Breast epithelium (tissue), 3 donors: ENCODE data around the gene ADRA1B.

Source experiments
- POLR2A ChIP-seq: fragments of 450-650 bp; IDR thresholded peaks from one replicate; pipeline ENCODE4 v1.6.1; 2016; ENCODE audit warnings: antibody characterized with exemption, mild to moderate bottlenecking, moderate library complexity
- TF ChIP-seq, protein P1 (sequence below), 3 donors: fragments of 450-650 bp; IDR thresholded peaks; one replicate each; pipeline ENCODE4 v1.5.1; 2016 to 2017; ENCODE audit warnings: antibody characterized with exemption in 3 of 3, mild to moderate bottlenecking in 3 of 3, moderate library complexity in 3 of 3

DNA sequence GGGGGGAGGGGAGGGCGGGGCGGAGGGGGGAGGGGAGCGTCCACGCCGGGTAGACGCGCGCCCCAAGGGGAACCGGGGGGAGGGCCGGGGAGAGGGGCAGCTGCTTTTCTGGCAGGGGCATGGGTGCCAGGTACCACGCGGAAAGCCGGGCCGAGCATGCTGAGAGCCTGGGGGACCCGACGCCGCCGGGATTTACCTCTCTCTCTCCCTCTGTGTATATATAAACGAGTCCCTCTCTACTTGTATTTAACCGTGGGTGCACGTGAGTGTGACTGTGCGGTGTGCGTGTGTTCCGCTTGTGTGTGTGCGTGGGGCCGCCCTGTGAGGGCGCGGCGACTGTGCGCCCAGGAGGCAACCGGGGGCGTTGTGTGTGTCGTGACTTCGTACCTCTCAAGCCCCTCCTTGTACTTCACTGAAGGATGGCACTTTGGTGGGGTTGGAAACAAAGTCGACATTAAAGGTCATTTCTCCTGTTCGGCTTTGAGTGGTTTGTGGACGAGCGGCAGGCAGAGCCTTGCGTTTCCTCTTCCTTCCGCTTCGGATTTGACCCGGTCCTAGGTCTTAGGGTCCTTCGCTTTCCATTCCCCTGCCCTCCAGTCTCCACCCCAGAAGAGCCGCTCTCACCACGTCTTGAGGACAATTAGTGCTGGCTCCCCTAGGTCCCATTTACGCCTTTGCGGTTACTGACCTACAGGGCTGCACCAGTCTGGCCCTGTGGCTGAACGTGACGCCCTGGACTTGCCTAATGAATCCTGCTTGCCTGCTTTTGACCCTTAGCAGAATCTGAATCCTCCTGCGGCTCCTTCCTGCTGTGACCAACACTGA, 56.5 kb downstream of the ADRA1B start:
- TF ChIP-seq, protein P1, sequence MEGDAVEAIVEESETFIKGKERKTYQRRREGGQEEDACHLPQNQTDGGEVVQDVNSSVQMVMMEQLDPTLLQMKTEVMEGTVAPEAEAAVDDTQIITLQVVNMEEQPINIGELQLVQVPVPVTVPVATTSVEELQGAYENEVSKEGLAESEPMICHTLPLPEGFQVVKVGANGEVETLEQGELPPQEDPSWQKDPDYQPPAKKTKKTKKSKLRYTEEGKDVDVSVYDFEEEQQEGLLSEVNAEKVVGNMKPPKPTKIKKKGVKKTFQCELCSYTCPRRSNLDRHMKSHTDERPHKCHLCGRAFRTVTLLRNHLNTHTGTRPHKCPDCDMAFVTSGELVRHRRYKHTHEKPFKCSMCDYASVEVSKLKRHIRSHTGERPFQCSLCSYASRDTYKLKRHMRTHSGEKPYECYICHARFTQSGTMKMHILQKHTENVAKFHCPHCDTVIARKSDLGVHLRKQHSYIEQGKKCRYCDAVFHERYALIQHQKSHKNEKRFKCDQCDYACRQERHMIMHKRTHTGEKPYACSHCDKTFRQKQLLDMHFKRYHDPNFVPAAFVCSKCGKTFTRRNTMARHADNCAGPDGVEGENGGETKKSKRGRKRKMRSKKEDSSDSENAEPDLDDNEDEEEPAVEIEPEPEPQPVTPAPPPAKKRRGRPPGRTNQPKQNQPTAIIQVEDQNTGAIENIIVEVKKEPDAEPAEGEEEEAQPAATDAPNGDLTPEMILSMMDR (IDR thresholded peaks at IDR 0.05): no peak
- TF ChIP-seq POLR2A: no peak
